K562 (cell line): Measurements from ENCODE around the gene PACSIN1. TPM values are rescaled to one million over a fixed set of nuclear protein-coding genes. Genes with fewer than 3 reads are reported as not detected.

Experiments used
- BRF1 ChIP-seq: IDR thresholded peaks from 3 replicates; pipeline ENCODE4 v1.6.1; 2011; ENCODE audit warnings: borderline replicate concordance, mild to moderate bottlenecking; ENCODE audit not compliant: insufficient read length; ENCODE audit errors: extremely low read depth
- CHD2 ChIP-seq: IDR thresholded peaks from 2 replicates; pipeline ENCODE4 v1.6.1; 2011; ENCODE audit warnings: low read depth, low read length
- CHD4 ChIP-seq: fragments of 200-600 bp; sonication (generic); IDR thresholded peaks from 3 replicates; pipeline ENCODE4 v1.6.1; 2012; ENCODE audit warnings: low read depth, mild to moderate bottlenecking, mixed read lengths, low read length, inconsistent platforms; ENCODE audit not compliant: insufficient read depth, insufficient replicate concordance, poor library complexity, severe bottlenecking
- CREM ChIP-seq: IDR thresholded peaks from 2 replicates; pipeline ENCODE4 v1.6.1; 2014; ENCODE audit warnings: antibody characterized with exemption, low read depth
- FOXA1 ChIP-seq: fragments of 450-650 bp; IDR thresholded peaks from 2 replicates; pipeline ENCODE4 v1.6.1; 2016; ENCODE audit warnings: mild to moderate bottlenecking, borderline replicate concordance
- FUS ChIP-seq: fragments of 200-400 bp; formaldehyde crosslinking; optimal IDR thresholded peaks from 2 replicates; pipeline ENCODE3; 2017; ENCODE audit warnings: low read depth, low read length
- GTF2A2 ChIP-seq: IDR thresholded peaks from 2 replicates; pipeline ENCODE4 v1.6.1; 2016; ENCODE audit warnings: mild to moderate bottlenecking, missing genetic modification characterization, missing compliant biosample characterization
- NR3C1 ChIP-seq: sonication (generic); formaldehyde crosslinking; IDR thresholded peaks from 2 replicates; pipeline ENCODE4 v1.8.1; 2022; ENCODE audit warnings: missing genetic modification reagents
- RBM14 ChIP-seq: fragments of 200-400 bp; formaldehyde crosslinking; IDR thresholded peaks from 2 replicates; pipeline ENCODE4 v1.6.1; 2018; ENCODE audit warnings: low read depth, mild to moderate bottlenecking, low read length, moderate library complexity, borderline replicate concordance; ENCODE audit not compliant: insufficient read depth
- SMAD2 ChIP-seq: fragments of 150-350 bp; IDR thresholded peaks from 2 replicates; pipeline ENCODE4 v1.6.1; 2014; ENCODE audit warnings: low read depth, mild to moderate bottlenecking, low read length
- TEAD4 ChIP-seq, 2 experiments: sonication (generic) in 1 of 2; formaldehyde crosslinking in 1 of 2; IDR thresholded peaks; 2 replicates each; pipeline versions ENCODE4 v1.6.1 to v1.8.0; 2012 to 2022; ENCODE audit warnings: borderline replicate concordance in 1 of 2, inconsistent platforms in 1 of 2, low read length in 1 of 2, mild to moderate bottlenecking in 1 of 2, missing genetic modification reagents in 1 of 2
- ZBTB33 ChIP-seq: sonication (generic); formaldehyde crosslinking; IDR thresholded peaks from 2 replicates; pipeline ENCODE4 v1.8.1; 2023; ENCODE audit warnings: mild to moderate bottlenecking, missing genetic modification reagents
- ZKSCAN8 ChIP-seq: fragments of 200-800 bp; sonication (Bioruptor generic); IDR thresholded peaks from 2 replicates; pipeline ENCODE4 v1.6.1; 2016; ENCODE audit warnings: missing genetic modification characterization, missing compliant biosample characterization
- ZNF212 ChIP-seq: fragments of 450-650 bp; formaldehyde crosslinking; IDR thresholded peaks from 2 replicates; pipeline ENCODE4 v1.4.0; 2020; ENCODE audit warnings: mild to moderate bottlenecking
- ZNF354B ChIP-seq: fragments of 250-450 bp; sonication (Bioruptor Pico); IDR thresholded peaks from 2 replicates; pipeline ENCODE4 v1.4.0; 2020
- ZNF436 ChIP-seq: fragments of 250-450, 450-650 bp; sonication (Bioruptor Pico); formaldehyde crosslinking; IDR thresholded peaks from 2 replicates; pipeline ENCODE4 v1.7.0; 2020; ENCODE audit warnings: mild to moderate bottlenecking
- ZNF696 ChIP-seq: fragments of 250-450 bp; sonication (Bioruptor Pico); conservative IDR thresholded peaks from 2 replicates; pipeline ENCODE4 v1.4.0; 2020; ENCODE audit warnings: mild to moderate bottlenecking, moderate library complexity
- ZNF699 ChIP-seq: fragments of 250-450 bp; sonication (Bioruptor Pico); IDR thresholded peaks from 2 replicates; pipeline ENCODE4 v1.8.0; 2021; ENCODE audit warnings: mild to moderate bottlenecking, moderate library complexity; ENCODE audit not compliant: insufficient replicate concordance
- polyA plus RNA-seq, 8 experiments: library from polyadenylated mRNA; depleted of rRNA in 4 of 8; stranded (reverse) in 5 of 8; unstranded in 3 of 8; fragments of >200 nt; fragmentation: Nextera tagmentation in 2 of 8; fragmentation: Illumina TruSeq in 1 of 8; extraction: Ambion mirVana in 2 of 8; extraction: Trizol in 1 of 8; gene quantifications; 2 replicates each; pipeline versions ENCODE4 v1.2.1 to v1.2.3, GENCODE V29; 2011 to 2014; ENCODE audit warnings: inconsistent platforms in 1 of 8, missing spikeins in 1 of 8
- total RNA-seq, 7 experiments: library from RNA; depleted of rRNA in 6 of 7; stranded (reverse); fragments of >200 nt in 6 of 7; fragmentation: Illumina TruSeq in 2 of 7; extraction: Trizol in 2 of 7; gene quantifications; 2 replicates each; pipeline versions ENCODE4 v1.2.1 to v1.2.3, GENCODE V29; 2011 to 2021; ENCODE audit warnings: low replicate concordance in 1 of 7
- TF ChIP-seq, protein P1 (sequence below): fragments of 250-450 bp; sonication (Bioruptor Pico); IDR thresholded peaks from 2 replicates; pipeline ENCODE4 v1.4.0; 2020; ENCODE audit warnings: mild to moderate bottlenecking, moderate library complexity

The PACSIN1 gene
- total and polyA plus RNA-seq, 9 of the 15 experiments (the other 6 are each of a cell fraction or from before 2014, with no cell fraction given): 0.01 to 1.7 (median 0.45) TPM

DNA sequence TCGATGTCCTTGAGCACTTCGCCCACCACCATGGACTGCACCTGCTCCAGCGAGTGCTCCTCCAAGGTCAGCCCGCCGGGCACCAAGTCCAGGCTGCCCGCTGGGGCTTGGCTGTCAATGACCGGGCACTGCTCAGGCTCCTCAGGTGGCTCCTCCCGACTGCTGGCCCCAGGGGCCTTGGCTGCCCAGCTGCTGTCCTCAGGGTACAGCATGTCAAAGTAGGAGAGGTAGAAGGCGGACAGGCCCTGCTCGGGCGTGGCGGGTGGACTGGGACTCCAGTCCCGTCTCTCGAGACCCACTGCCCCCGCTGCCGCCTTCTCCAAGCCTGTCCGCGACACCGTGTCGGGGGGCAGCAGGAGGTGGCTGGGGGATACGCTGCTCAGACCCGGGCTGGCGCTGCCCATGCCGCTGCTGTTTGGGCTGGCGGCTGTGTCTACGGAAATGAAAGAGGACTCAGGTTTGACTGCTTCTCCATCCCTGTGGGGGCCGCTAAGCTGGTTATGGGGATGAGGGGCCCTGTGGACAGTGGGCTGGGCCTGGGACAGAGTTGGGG, 78.3 kb downstream of the PACSIN1 start (continued):
- TF ChIP-seq ZBTB33 (CRISPR knock-in tag): peak; percentile 53
- no peak for TF ChIP-seq ZKSCAN8 (CRISPR knock-in tag)
- no peak for TF ChIP-seq TEAD4 (IDR thresholded peaks at IDR 0.05; ENCODE audit: low read length)
- TF ChIP-seq TEAD4 (CRISPR knock-in tag; IDR thresholded peaks at IDR 0.05; ENCODE audit: borderline replicate concordance): no peak
- TF ChIP-seq ZNF436 (CRISPR knock-in tag): no peak
- no peak for TF ChIP-seq ZNF212 (CRISPR knock-in tag)
- no peak for TF ChIP-seq GTF2A2 (tag)
- TF ChIP-seq BRF1: no peak
- no peak for TF ChIP-seq FOXA1
- TF ChIP-seq CHD4: no peak
- no peak for TF ChIP-seq SMAD2
- no peak for TF ChIP-seq ZNF696
- TF ChIP-seq ZNF699 (CRISPR knock-in tag): no peak
- no peak for TF ChIP-seq CREM
- no peak for TF ChIP-seq NR3C1
- TF ChIP-seq CHD2: no peak
- TF ChIP-seq FUS: no peak
- TF ChIP-seq, protein P1, sequence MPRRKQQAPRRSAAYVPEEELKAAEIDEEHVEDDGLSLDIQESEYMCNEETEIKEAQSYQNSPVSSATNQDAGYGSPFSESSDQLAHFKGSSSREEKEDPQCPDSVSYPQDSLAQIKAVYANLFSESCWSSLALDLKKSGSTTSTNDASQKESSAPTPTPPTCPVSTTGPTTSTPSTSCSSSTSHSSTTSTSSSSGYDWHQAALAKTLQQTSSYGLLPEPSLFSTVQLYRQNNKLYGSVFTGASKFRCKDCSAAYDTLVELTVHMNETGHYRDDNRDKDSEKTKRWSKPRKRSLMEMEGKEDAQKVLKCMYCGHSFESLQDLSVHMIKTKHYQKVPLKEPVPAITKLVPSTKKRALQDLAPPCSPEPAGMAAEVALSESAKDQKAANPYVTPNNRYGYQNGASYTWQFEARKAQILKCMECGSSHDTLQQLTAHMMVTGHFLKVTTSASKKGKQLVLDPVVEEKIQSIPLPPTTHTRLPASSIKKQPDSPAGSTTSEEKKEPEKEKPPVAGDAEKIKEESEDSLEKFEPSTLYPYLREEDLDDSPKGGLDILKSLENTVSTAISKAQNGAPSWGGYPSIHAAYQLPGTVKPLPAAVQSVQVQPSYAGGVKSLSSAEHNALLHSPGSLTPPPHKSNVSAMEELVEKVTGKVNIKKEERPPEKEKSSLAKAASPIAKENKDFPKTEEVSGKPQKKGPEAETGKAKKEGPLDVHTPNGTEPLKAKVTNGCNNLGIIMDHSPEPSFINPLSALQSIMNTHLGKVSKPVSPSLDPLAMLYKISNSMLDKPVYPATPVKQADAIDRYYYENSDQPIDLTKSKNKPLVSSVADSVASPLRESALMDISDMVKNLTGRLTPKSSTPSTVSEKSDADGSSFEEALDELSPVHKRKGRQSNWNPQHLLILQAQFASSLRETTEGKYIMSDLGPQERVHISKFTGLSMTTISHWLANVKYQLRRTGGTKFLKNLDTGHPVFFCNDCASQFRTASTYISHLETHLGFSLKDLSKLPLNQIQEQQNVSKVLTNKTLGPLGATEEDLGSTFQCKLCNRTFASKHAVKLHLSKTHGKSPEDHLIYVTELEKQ: no peak
- TF ChIP-seq RBM14: no peak
- TF ChIP-seq ZNF354B (CRISPR knock-in tag): no peak
